CD4-positive, alpha-beta T cell treated with Interleukin-6 for 4 hours (primary cell): Measurements from ENCODE around the gene GRPEL1.
"Not testable (repeated sequence)": the region's sequence is repeated elsewhere in the genome, so short reads cannot be mapped to it uniquely, and the experiment has no call there.

Source experiments
- DNase-seq: peaks from one replicate; pipeline ENCODE4 v3.0.0-alpha.2; 2020; ENCODE audit warnings: mixed read lengths

The GRPEL1 gene

DNA sequence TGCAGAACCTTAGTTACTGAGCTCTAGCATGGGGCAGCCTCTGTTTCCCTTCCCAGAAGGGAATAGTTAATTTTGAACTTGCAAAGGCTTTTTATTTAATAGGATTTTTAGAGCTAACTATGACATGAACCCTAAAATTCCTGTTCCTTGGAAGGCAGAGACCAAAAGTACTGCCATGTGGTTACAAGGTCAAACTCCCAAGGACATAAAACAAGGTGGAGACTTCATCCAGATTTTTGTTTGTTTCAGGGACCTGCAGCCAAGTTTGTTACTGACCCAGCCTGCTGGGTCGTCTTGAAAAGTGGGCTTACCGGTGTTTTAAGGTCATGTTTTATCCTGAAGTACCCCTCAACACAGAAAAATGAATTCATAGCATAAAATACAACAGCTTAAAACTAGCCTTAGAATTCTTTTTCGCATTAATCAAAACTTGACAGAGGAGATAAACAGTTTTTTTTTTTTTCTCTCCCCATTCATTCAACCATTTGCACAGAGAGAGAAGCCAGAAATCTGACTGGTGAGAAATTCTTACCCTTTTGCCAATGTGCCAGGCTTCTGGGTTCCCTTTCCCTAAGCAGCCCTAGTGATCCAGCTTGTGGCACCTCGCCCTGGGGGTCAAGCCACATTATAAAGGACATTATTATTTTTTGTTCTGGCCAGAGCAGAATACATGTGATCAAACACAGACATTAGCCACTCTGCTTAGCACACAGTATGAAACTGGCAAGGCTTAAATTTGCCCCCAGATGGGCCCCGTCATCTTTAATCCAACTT lies 21.5 kb upstream of the GRPEL1 start:
- no peak for DNase-seq

DNA sequence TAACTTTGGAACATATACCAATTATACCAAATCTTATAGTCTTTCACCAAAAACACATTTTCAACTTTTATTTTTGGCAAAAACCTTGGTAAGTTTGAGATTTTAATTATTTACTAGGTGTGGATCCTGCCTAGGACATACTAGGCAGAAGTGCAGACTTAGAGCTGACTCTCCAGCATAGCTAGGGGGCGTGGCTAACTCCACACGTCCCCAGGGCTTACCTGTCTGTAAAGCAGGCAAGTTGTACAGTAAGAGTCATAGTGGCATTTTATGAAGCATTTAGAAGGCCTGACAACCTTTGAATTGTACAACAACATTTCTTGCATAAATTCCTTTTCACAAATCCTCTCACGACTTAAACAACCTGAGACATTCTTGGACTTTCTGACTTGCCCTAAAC lies 19.2 kb upstream of the GRPEL1 start:
- DNase-seq, result no peak

DNA sequence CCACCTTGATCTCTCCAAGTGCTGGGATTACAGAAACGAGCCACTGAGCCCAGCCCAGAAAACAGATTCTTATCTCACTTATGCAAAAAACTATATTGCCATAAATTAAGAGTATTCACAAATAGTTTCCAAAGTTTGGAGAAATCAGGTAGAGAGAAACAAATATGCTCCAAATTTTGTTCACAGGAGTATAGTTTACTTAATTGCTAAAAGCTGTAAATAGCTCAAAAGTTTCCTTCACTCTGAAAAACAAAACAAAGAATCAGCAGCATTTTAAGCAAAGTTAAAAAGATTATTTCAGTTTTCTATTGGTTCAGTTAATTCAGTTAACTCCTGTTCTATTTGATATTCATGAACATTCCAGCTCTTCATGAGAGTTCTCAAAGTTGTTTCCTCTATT lies 18.5 kb upstream of the GRPEL1 start:
- no peak for DNase-seq

DNA sequence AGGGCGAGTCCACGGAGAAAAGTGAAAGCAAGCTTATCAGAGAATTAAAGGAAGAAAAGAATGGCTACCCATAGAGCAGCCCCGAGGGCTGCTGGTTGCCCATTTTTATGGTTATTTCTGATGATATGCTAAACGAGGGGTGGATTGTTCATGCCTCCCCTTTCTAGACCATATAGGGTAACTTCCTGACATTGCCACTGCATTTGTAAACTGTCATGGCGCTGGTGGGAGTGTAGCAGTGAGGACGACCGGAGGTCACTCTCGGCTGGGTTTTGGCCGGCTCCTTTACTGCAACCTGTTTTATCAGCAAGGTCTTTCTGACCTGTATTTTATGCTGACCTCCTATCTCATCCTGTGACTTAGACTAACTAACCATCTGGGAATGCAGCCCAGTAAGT lies 16.7 kb upstream of the GRPEL1 start:
- DNase-seq, result not testable (repeated sequence)

DNA sequence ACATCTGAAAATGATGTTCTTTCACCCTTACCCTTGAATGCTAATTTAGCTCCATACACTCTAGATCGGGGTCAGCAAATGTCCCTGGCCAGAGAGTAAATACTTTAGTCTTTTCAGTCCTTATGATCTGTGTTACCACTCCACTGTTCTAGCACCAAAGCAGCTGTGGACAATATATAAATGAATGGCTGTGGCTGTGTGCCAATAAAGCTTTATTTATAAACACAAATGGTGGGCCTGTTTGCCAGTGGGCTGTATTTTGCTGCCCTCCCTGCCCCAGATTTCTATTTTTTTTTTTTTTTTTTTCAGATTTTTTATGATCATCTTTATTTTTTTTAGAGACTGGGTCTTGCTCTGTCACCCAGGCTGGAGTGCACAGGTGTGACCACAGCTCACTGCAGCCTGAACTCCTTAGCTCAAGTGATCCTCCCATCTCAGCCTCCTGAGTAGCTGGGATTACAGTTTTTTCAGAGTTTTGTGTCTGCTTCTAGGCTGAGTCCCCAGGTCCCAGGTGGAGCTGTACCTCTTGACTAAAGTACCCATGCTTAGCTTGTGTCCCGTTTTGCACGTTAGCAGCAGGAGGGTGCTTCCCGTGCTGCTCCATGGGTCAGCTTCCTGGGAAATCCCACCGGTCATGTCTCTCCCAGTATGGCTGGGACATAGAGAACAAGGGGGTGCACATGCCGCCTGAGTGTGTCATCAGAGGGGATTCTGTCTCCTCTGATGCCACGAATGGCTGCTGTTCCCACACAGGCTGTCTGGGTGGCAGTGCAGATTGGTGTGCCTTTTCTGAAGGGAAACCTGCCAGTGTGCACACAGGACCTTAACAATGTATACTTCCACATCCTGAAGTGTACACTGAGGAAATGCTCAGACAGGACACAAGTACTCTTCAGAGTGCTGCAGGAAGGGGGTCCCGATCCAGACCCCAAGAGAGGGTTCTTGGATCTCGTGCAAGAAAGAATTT lies 16.0 kb upstream of the GRPEL1 start:
- no peak for DNase-seq

DNA sequence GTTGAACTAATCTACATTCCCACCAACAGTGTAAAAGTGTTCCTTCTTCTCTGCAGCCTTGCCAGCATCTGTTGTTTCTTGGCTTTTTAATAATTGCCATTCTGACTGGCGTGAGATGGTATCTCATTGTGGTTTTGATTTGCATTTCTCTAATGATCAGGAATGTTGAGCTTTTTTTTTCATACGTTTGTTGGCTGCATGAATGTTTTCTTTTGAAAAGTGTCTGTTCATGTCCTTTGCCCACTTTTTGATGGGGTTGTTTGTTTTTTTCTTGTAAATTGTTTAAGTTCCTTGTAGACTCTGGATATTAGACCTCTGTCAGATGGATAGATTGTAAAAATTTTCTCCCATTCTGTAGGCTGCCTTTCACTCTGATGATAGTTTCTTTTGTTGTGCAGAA lies 12.0 kb upstream of the GRPEL1 start:
- not testable (repeated sequence) for DNase-seq

DNA sequence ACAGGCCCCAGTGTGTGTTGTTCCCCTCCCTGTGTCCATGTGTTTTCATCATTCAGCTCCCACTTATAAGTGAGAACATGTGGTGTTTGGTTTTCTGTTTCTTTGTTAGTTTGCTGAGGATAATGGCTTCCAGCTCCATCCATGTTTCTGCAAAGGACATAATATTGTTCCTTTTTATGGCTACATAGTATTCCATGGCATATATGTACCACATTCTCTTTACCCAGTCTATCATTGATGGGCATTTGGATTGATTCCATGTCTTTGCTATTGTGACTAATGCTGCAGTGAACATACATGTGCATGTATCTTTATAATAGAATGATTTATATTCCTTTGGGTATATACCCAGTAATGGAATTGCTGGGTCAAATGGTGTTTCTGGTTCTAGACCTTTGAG lies 11.6 kb upstream of the GRPEL1 start:
- not testable (repeated sequence) for DNase-seq

DNA sequence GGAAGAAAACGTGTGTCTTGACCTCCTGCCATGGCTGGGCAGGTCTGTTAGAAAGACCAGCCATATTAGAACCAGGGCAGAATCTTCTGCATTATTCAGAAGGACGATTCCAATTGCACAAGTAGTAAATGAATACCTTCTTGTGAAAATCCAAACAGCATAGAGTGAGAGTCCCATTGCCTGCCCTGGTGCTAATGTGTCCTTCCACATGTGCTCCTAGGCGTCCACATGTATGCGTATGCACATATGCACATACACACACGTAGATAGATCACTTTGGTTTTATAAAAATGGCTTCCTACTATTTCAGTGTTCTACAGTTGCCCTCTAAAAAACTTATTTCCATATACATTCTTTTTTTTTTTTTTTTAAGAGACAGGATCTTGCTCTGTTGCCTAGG lies 10.2 kb upstream of the GRPEL1 start:
- no peak for DNase-seq

DNA sequence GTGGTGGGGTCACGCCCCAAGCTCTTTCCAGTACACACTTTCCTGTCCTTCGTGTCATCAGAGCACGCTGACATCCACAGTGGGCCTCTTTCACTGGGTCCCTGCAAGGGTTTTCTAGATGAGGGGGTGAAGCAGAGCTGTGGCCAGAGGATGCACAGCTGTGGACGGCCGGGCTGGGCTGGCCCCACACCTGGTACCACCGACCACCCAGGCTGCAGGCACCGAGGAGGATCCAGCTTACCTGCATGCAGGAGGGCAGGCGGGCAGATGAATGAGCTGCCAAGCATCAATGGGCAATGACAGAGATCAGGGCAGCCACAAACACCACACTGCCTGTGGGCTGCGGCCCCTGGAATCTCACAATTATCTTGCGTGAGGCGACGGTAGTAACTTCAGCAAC lies 9.5 kb upstream of the GRPEL1 start:
- no peak for DNase-seq

DNA sequence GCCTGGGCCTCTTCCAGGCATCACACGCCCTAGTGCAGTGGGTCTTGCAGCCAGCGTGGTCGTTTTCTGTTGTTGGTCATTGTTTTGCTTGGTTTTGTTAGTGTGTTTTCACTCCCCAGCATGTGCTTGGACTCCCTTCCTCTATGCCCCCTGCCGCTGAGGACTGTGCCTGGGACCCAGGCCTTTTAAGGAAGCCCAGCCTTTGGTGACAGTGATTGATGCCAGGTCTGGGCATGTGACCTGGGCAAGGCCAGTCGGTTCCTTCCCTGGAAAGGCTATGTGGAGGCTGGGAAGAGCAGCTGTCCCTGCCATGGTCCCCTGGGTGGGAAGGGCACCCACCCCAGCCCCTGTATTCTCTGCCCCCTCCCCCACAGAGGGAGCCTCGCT lies 8.8 kb upstream of the GRPEL1 start:
- DNase-seq, result no peak

DNA sequence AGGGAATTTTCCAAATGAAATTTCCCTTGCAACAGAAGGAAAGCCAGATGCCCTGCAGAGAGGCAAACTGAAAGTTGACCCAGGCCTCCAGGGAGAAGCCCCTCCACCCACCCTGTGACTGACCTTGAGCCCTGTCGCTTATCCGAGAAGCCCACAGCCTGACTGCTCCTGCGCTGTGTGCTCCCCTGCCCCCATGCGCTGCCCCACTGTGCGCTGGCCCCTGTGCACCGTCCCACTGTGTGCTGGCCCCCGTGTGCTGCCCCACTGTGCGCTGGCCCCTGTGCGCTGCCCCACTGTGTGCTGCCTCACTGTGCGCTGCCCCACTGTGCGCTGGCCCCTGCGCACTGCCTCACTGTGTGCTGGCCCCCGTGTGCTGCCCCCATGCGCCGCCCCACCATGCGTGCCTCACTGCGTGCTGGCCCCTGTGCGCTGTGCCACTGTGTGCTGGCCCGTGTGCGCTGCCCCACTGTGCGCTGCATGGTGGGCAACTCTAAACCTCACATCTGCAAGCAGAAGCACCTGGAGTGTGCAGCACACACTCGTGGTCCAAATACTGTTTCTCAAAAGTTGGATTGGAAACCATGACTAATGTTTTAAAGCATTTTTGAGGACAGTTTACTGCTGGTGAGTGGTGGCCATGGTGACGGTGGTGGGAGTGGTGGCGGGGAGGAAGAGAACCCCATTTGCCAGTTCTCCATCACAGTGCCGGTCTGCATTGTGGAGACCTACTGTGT lies 8.3 kb upstream of the GRPEL1 start:
- DNase-seq, result no peak

DNA sequence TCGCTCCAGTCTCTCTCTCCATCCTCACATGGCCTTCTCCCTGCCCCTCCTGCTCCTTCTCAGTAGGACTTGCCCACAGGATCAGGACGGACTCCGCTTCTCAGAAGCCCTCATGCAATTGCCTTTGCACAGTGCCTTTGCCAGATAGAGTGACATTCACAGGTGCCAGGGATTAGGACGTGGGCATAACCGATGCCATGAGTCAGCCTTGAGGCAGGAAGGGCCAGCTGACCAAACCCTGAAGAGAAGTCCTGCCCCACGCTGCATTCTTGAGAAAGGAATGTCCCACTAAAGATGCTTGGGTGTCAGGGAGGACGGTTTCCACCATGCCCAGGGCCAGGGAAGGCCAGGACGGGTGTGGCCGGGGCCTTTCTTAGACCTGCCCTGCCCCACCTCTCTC lies 6.6 kb upstream of the GRPEL1 start:
- no peak for DNase-seq

DNA sequence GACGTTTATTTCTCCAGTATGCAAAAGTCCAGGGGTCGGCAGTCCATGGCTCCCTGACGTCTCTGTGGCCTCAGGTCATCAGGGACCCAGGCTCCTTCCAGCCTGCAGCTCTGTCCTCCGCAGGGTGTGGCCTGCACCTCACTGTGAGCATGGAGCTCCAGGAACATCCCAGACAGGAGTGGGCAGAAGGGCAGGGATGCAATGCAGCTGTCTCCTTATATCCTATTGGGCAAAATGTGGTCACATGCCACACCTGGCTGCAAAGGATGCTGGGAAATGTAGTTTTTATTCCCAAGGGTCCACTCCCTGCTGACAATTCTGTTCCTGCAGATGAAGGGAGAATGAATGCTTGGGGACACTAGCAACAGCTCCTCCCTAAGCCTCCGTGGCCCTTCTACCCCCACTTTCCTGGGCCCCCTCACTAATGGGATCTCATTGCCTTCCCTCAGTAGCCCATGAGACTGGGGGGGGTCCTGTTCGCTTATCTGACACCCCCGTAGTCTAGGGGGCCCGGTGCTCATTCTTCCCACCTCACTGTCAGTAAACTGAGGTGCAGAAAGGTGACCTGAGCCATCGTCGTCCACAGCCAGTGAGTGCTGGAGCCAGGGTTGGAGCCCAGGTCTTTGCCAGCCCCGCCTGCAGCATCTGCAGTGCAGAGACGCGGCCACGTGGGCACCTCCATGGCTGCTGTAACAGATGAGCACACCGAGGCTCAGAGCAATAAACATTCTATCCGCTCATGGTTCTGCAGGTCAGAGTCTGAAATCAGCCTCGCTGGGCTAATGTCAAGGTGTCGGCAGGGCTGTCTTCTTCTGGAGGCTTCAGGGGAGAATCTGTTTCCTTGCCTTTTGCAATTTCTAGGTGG lies 5.9 kb upstream of the GRPEL1 start:
- no peak for DNase-seq

DNA sequence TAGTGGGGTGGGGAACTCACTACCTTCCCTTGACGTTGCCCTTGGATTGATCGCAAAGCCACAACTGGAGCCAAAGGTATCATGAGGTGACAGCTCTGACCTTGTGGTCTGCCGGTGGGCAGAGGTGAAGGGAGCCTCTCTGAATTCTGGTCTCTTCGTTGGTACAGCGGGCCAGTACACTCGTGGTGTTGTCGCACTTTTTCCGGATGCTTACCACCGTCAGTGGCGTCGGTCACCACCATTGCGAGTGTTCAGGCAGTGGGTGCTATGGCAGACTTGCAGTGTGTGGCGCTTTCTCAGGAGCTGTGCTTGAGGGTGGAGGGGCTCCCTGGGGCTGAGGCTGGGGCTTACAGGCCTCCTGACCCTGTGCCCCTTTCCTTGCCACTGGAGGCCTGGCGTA lies 5.2 kb upstream of the GRPEL1 start:
- DNase-seq, result no peak

DNA sequence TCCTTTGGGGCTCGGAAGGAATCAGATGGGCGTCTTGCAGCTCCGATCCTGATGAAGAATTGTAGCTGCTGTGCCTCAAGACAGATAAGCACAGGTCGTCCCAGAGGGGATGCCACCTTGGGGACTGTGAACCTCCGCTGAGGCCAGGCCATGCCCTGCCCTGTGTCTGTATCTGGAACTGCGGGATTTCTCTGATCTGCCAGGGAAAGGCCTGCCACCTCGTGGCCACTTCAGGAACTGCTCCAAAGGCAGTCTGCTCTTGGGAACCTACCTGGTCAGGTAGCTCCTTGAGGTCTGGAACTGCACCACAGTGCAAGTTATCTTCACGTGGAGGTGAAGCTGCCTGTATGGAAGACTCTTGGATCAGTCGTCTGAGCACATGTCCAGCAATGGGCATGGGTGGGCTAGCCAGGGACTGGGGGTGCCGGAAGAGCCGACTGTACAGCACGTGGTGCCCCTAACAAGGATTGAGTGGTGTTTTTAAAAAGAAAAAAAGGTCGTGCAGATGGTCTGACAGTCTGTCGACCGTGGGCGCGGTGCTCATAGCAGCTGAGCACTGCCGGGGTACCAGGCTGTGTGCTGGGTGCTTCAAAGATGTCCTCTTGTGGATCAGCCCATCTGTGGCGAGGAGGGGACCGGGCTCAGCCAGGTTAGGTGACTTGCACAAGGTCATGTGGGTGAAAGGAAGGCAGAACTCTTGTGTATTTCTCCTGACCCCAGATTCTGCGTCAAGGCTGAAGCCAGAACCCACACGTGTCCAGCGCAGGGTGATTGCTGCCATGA lies 3.1 kb upstream of the GRPEL1 start:
- DNase-seq, result peak; percentile 91

DNA sequence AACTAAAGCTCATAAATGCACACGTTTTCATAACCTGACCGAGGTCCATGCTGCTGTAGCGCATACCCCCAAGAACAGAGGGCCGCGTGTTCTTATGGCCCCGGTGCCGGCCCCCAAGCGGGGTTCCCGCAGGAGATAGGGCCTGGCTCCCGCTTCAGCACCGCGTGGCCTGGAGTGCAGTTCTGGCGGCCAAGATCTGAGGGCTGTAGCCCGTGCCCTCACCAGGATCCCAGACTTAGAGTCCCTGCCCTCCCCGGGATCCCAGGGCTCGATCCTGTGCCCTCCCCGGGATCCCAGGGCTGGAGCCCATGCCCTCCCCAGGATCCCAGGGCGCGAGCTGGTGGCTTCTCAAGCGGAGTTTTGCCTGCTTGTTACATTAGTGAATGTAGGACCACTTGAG lies 1.0 kb upstream of the GRPEL1 start:
- no peak for DNase-seq

DNA sequence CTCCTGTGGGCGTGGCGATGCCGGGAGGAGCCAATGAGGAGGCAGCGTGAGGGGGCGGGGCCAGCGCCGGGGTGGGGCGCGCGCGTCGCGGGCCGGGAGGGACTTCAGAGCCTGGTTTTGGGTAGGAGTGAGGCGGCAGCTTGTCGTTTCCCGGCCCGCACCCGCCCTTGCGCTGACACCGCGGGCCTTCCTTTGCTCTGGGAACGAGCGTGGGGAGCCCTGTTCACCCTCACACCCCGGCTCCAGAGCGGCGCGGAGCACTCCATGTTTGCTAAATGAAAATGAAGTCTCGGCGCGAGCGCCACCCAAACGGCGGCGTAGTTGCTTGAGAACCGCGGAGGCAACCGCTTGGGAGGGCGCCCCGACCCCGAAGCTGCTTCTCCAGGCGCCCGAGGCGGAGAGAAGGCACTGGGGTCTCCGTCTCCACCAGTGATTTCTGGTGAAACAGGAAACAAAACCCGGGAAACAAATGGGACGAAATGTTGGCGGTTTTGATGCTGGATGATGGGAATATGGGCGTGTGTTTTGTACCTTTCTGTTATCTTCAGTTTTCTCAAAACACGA lies 497 bp upstream of the GRPEL1 start:
- DNase-seq, result no peak

DNA sequence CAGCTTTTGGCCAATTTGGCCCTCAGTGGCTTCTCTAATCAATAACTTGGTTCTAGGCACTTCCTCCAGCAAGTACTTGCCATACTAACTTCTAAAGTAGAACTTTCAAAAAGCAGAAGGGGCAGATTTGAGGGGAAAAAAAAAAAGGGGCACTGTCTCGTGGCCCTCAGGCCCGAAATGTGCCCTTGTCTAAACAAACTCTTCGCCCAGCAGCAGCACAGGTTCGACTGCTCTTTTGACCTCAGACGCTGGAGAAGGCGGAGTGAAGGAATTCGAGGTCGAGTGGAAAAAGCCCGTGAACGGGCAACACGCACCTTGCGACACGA lies 775 bp downstream of the GRPEL1 start:
- no peak for DNase-seq

DNA sequence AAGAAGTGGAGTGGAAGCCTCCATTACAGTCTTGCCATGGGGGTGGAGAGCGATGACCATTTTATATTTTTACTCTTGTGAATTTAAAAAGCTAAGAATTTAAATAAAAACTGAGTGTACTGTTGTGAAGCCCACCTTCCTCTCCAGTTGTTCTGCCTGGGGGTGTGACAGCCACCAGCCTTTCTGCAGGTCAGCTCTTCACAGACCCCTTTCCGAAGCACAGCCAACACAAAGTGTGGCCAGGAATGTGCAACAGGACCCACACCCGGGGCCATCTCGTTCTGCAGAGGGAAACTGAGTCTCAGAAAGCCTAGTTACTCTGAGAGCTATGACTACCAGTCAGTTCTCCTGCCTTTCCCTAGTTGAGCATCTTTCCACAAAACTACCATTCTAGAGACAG lies 1.4 kb downstream of the GRPEL1 start:
- DNase-seq, result no peak

DNA sequence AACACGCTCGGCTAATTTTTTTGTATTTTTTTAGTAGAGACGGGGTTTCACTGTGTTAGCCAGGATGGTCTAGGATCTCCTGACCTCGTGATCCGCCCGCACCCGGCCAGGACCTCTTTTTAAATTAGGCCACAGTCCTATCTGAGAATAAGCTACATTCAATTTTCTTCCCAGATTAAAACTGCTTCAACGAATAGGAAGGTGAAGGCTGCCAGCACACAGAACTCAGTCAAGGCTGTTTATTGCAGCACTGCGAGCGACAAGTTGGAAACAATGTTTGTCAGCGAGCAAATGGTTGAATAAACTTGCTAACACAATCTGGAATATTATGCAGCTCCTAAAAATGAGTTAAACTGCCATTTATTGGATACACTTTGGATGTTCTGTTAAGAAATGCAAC lies 1.9 kb downstream of the GRPEL1 start:
- no peak for DNase-seq

DNA sequence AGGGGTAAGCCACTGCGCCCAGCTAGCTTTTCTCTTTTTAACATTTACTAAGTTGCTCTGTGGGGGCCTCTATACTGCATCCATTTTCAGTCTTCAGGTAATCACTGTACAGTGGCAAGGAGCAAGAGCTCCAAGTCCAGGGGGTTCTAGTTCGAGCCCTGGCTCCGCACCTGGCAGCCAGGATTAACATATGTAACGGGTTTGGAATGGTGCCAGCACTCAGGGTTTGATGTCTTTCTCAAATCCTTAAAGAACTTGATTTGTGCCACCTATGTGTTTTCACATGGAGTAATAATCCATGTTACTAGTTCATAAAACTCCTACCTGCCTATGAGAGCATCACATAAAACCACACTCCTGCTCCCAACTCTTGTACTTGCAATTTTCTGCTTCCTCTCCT lies 4.5 kb downstream of the GRPEL1 start:
- DNase-seq, result no peak

DNA sequence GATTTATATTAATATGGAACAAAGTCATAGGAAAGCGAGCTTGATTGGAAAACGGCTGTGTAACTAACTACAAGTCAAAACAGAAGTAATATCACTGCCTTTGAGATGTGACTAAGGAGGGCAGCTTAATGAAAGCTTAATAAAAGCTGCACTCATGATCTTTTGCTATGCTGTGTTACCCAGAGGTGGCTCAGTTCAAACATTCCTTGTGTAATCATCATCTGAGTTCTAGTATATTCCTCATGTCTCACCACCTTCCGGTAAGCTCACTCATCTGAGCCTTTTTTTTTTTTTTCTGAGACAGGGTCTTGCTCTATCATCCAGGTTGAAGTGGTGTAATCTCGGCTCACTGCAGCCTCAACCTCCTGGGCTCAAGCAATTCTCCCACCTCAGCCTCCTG lies 5.0 kb downstream of the GRPEL1 start:
- no peak for DNase-seq
